ENCODE data around the gene PCDHA10.
"Not testable (repeated sequence)": the region's sequence is repeated elsewhere in the genome, so short reads cannot be mapped to it uniquely, and the experiment has no call there.

The PCDHA10 gene

DNA sequence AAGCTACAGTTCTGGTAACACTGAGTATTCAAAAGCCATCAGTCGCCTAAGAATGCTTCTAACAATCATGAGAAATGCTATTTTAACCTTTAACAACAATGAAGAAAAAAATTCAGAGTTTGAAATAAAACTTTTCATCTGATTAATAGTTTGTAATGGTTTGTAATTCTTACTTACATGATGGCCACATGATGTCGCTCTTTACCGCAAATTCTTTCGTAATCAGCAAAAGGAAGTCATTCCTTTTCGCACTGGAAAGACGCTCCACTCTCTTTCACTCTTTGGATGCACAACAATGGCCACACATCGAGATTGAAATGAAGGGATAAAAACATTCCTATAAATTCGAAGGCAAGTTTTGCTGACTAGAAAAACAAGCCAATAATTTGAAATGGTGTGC, 21.7 kb upstream of the PCDHA10 start, which contains the start of gene PCDHA7:
PCDHA7 (plus strand) TSS at position 277 of the 400 bp plus-strand sequence; CDS start at position 392, 115 bp downstream.
- H3K23ac ChIP-seq (ENCODE audit: low read length in 2 of 2) = no peak within 1 kb of the TSS

GRCh38 chr5:140834439-140835008, 21.2 kb upstream of the PCDHA10 start:
- not testable (repeated sequence) for H2BK5ac ChIP-seq (ENCODE audit: low read depth, low read length, poor library complexity, severe bottlenecking); H2BK12ac ChIP-seq (ENCODE audit: low read length in 2 of 2); H2BK120ac ChIP-seq (ENCODE audit: low read depth, low read length); H3K18ac ChIP-seq (ENCODE audit: low read depth in 1 of 2, low read length in 2 of 2); H2AK5ac ChIP-seq (ENCODE audit: low read length, severe bottlenecking); H3K14ac ChIP-seq (ENCODE audit: low read length in 2 of 2); H3K27me3 ChIP-seq (ENCODE audit: control insufficient read depth in 1 of 2, insufficient read depth in 1 of 2, low read length in 2 of 2); H2BK15ac ChIP-seq (ENCODE audit: low read depth, poor library complexity, severe bottlenecking); H3K23ac ChIP-seq (ENCODE audit: low read length in 2 of 2); H3K27ac ChIP-seq (ENCODE audit: low read length, poor library complexity, severe bottlenecking); H3K4ac ChIP-seq (ENCODE audit: low read depth in 1 of 2, low read length in 2 of 2); H3K4me1 ChIP-seq (ENCODE audit: control insufficient read depth, insufficient read depth, low read depth, low read length); H4K8ac ChIP-seq (ENCODE audit: low read length); H2AFZ ChIP-seq (ENCODE audit: low read depth, low read length); H3K4me2 ChIP-seq (ENCODE audit: low read length, poor library complexity, severe bottlenecking); DNase-seq; H4K91ac ChIP-seq (ENCODE audit: low read length); H3K79me1 ChIP-seq (replicated peaks; ENCODE audit: low read length, poor library complexity, severe bottlenecking); H3K9ac ChIP-seq (ENCODE audit: low read length)
- peaks cover 0 to 21% of the 10 kb centered on the region in 2 experiments for H3K36me3 ChIP-seq (ENCODE audit: control insufficient read depth in 1 of 2, insufficient read depth in 2 of 2, low read depth in 1 of 2, low read length in 2 of 2)
- peak overlapping the region in 1 of 2 experiments; percentile 53 for H3K4me3 ChIP-seq (ENCODE audit: insufficient read depth in 1 of 2, low read depth in 1 of 2, low read length in 2 of 2)
- 98% methylated on average over 22 of the region's 38 CpGs for WGBS
- peaks cover 45% of the 10 kb centered on the region for H3K9me3 ChIP-seq (ENCODE audit: control insufficient read depth, low read length)

More for the DNA sequence above, 21.7 kb upstream of the PCDHA10 start, which contains the start of gene PCDHA7:
- Histone ChIP-seq H3K4me1 (ENCODE audit: control insufficient read depth, insufficient read depth, low read depth, low read length) (peaks cover 2% of the 10 kb centered on the region), H2AFZ (ENCODE audit: low read depth, low read length) (no peak within 1 kb of the TSS), H4K8ac (ENCODE audit: low read length) (no peak within 1 kb of the TSS), H4K91ac (ENCODE audit: low read length) (no peak within 1 kb of the TSS), H3K18ac (ENCODE audit: low read depth in 1 of 2, low read length in 2 of 2) (no peak within 1 kb of the TSS), H3K4me2 (ENCODE audit: low read length, poor library complexity, severe bottlenecking) (no peak within 1 kb of the TSS), H3K4me3 (ENCODE audit: insufficient read depth in 1 of 2, low read depth in 1 of 2, low read length in 2 of 2) (peak within 1 kb of the TSS in 1 of 2 experiments; percentile 53), H2BK120ac (ENCODE audit: low read depth, low read length) (no peak within 1 kb of the TSS), H3K9me3 (ENCODE audit: control insufficient read depth, low read length) (peaks cover 45% of the 10 kb centered on the region), H2BK5ac (ENCODE audit: low read depth, low read length, poor library complexity, severe bottlenecking) (no peak within 1 kb of the TSS), H3K27ac (ENCODE audit: low read length, poor library complexity, severe bottlenecking) (no peak within 1 kb of the TSS), H3K4ac (ENCODE audit: low read depth in 1 of 2, low read length in 2 of 2) (no peak within 1 kb of the TSS), H2AK5ac (ENCODE audit: low read length, severe bottlenecking) (no peak within 1 kb of the TSS), H3K79me1 (replicated peaks; ENCODE audit: low read length, poor library complexity, severe bottlenecking) (peaks cover 8% of the 10 kb centered on the region), H3K9ac (ENCODE audit: low read length) (no peak within 1 kb of the TSS), H2BK12ac (ENCODE audit: low read length in 2 of 2) (no peak within 1 kb of the TSS), H3K27me3 (ENCODE audit: control insufficient read depth in 1 of 2, insufficient read depth in 1 of 2, low read length in 2 of 2) (no peaks in the 10 kb centered on the region), H2BK15ac (ENCODE audit: low read depth, poor library complexity, severe bottlenecking) (no peak within 1 kb of the TSS), H3K36me3 (ENCODE audit: control insufficient read depth in 1 of 2, insufficient read depth in 2 of 2, low read depth in 1 of 2, low read length in 2 of 2) (peaks cover 0 to 26% of the 10 kb centered on the region in 2 experiments), H3K14ac (ENCODE audit: low read length in 2 of 2) (no peak within 1 kb of the TSS)
- 87% methylated on average over 7 of the region's 8 CpGs for WGBS
- no peak for DNase-seq

DNA sequence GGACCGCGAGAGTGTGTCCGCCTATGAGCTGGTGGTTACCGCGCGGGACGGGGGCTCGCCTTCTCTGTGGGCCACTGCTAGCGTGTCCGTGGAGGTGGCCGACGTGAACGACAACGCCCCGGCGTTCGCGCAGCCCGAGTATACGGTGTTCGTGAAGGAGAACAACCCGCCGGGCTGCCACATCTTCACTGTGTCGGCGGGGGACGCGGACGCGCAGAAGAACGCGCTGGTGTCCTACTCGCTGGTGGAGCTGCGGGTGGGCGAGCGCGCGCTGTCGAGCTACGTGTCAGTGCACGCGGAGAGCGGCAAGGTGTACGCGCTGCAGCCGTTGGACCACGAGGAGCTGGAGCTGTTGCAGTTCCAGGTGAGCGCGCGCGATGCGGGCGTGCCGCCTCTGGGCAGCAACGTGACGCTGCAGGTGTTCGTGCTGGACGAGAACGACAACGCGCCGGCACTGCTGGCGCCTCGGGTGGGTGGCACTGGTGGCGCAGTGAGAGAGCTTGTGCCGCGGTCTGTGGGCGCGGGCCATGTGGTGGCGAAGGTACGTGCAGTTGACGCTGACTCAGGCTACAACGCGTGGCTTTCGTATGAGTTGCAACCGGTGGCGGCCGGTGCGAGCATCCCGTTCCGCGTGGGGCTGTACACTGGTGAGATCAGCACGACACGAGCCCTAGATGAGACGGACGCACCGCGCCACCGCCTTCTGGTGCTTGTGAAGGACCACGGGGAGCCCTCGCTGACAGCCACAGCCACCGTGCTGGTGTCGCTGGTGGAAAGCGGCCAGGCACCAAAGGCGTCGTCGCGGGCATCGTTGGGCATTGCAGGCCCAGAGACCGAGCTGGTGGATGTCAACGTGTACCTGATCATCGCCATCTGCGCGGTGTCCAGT, 19.8 kb upstream of the PCDHA10 start:
- peaks cover 3% of the 10 kb centered on the region for H3K79me1 ChIP-seq (replicated peaks; ENCODE audit: low read length, poor library complexity, severe bottlenecking)
- H3K4me1 ChIP-seq (ENCODE audit: control insufficient read depth, insufficient read depth, low read depth, low read length) = no peaks in the 10 kb centered on the region
- no peak for DNase-seq
- no peak overlapping the region for H2BK12ac ChIP-seq (ENCODE audit: low read length in 2 of 2)
- H2BK15ac ChIP-seq (ENCODE audit: low read depth, poor library complexity, severe bottlenecking) = no peak overlapping the region
- no peak overlapping the region for H2AK5ac ChIP-seq (ENCODE audit: low read length, severe bottlenecking)
- no peak overlapping the region for H4K8ac ChIP-seq (ENCODE audit: low read length)
- H3K18ac ChIP-seq (ENCODE audit: low read depth in 1 of 2, low read length in 2 of 2) = no peak overlapping the region
- H3K23ac ChIP-seq (ENCODE audit: low read length in 2 of 2) = no peak overlapping the region
- H3K4ac ChIP-seq (ENCODE audit: low read depth in 1 of 2, low read length in 2 of 2) = no peak overlapping the region
- H3K27ac ChIP-seq (ENCODE audit: low read length, poor library complexity, severe bottlenecking) = no peak overlapping the region
- H3K14ac ChIP-seq (ENCODE audit: low read length in 2 of 2) = no peak overlapping the region
- no peak overlapping the region for H3K9ac ChIP-seq (ENCODE audit: low read length)
- 98% methylated on average over 103 of the region's 103 CpGs for whole genome bisulfite sequencing
- no peak overlapping the region for H3K4me2 ChIP-seq (ENCODE audit: low read length, poor library complexity, severe bottlenecking)
- no peak overlapping the region for H2BK5ac ChIP-seq (ENCODE audit: low read depth, low read length, poor library complexity, severe bottlenecking)
- H3K9me3 ChIP-seq (ENCODE audit: control insufficient read depth, low read length) = peaks cover 46% of the 10 kb centered on the region
- no peak overlapping the region for H4K91ac ChIP-seq (ENCODE audit: low read length)
- H2AFZ ChIP-seq (ENCODE audit: low read depth, low read length) = no peak overlapping the region
- H2BK120ac ChIP-seq (ENCODE audit: low read depth, low read length) = no peak overlapping the region
- peaks cover 0 to 13% of the 10 kb centered on the region in 2 experiments for H3K36me3 ChIP-seq (ENCODE audit: control insufficient read depth in 1 of 2, insufficient read depth in 2 of 2, low read depth in 1 of 2, low read length in 2 of 2)
- H3K4me3 ChIP-seq (ENCODE audit: insufficient read depth in 1 of 2, low read depth in 1 of 2, low read length in 2 of 2) = no peak overlapping the region
- no peaks in the 10 kb centered on the region for H3K27me3 ChIP-seq (ENCODE audit: control insufficient read depth in 1 of 2, insufficient read depth in 1 of 2, low read length in 2 of 2)

Data from mesenchymal stem cell (in vitro differentiated cells and primary cell).